ENCODE data around the gene CYB561D2.
A peak's percentile ranks its signal among the peaks of the same experiment; 100 is the strongest.
"Not testable (repeated sequence)": the region's sequence is repeated elsewhere in the genome, so short reads cannot be mapped to it uniquely, and the experiment has no call there.

The CYB561D2 gene
- total RNA-seq = 9.4 to 14.5 reads per million in 2 donors

GRCh38 chr3:50350527-50351322 lies at the start of gene CYB561D2, which contains the start of gene NPRL2:
Gene CYB561D2, plus strand, starts transcription at chr3:50350862. Its CDS starts 572 bp downstream, at chr3:50351434.
Gene NPRL2, minus strand, starts transcription at chr3:50350775. Its CDS starts 123 bp downstream, at chr3:50350652.
- DNase-seq = peak; percentile 97 to 99 (median 99)

GRCh38 chr3:50302095-50303012 lies 48.3 kb upstream of the CYB561D2 start:
- DNase-seq = no peak

GRCh38 chr3:50303013-50303815 lies 47.4 kb upstream of the CYB561D2 start, which contains the start of gene HYAL1:
Gene HYAL1, minus strand, starts transcription at chr3:50303574. Its CDS starts 618 bp downstream, at chr3:50302956.
- no peak for DNase-seq

- no peak for DNase-seq
Observed at GRCh38 chr3:50304601-50305000, 46.1 kb upstream of the CYB561D2 start.

GRCh38 chr3:50312041-50312440 lies 38.6 kb upstream of the CYB561D2 start:
- not testable (repeated sequence) for DNase-seq

- no peak for DNase-seq
Observed at GRCh38 chr3:50314342-50314741, 36.3 kb upstream of the CYB561D2 start.

- no peak for DNase-seq
Observed at GRCh38 chr3:50314816-50315215, 35.8 kb upstream of the CYB561D2 start.

- peak in 4 of 5 experiments; percentile 47 to 83 (median 60) for DNase-seq
Observed at GRCh38 chr3:50316657-50317242, 33.9 kb upstream of the CYB561D2 start.

GRCh38 chr3:50317300-50317699 lies 33.4 kb upstream of the CYB561D2 start:
- DNase-seq = no peak

GRCh38 chr3:50318163-50318562 lies 32.5 kb upstream of the CYB561D2 start:
- no peak for DNase-seq

GRCh38 chr3:50318615-50319014 lies 32.0 kb upstream of the CYB561D2 start:
- no peak for DNase-seq

GRCh38 chr3:50319181-50319893 lies 31.3 kb upstream of the CYB561D2 start:
- DNase-seq = no peak

GRCh38 chr3:50319894-50320625 lies 30.6 kb upstream of the CYB561D2 start:
- DNase-seq = no peak

GRCh38 chr3:50320853-50321335 lies 29.8 kb upstream of the CYB561D2 start:
- peak in 3 of 5 experiments; percentile 41 to 78 (median 43) for DNase-seq

GRCh38 chr3:50321336-50322114 lies 29.1 kb upstream of the CYB561D2 start:
- DNase-seq = peak; percentile 58 to 89 (median 71)

GRCh38 chr3:50322115-50322385 lies 28.6 kb upstream of the CYB561D2 start:
- no peak for DNase-seq

GRCh38 chr3:50322386-50323091 lies 28.1 kb upstream of the CYB561D2 start, which contains the start of gene HYAL2:
Gene HYAL2, minus strand, starts transcription at chr3:50322745. Its CDS starts 2,256 bp downstream, at chr3:50320489.
- DNase-seq = no peak

GRCh38 chr3:50323092-50323600 lies 27.5 kb upstream of the CYB561D2 start:
- no peak for DNase-seq

Measured in T-helper 2 cell (primary cell).